ENCODE data around the gene MEF2C.

- TF ChIP-seq EZH2 (IDR thresholded peaks at IDR 0.05) (no peak), POLR2AphosphoS5 (IDR thresholded peaks at IDR 0.05; ENCODE audit: borderline replicate concordance, low read depth, low read length) (no peak)
Measured at GRCh38 chr5:88727705-88728313, 155.2 kb downstream of the MEF2C start.
